ENCODE results near the gene TTC28. TPM values are rescaled to one million over a fixed set of nuclear protein-coding genes. Genes with fewer than 3 reads are reported as not detected.
"Not testable (repeated sequence)": the region's sequence is repeated elsewhere in the genome, so short reads cannot be mapped to it uniquely, and the experiment has no call there.

The TTC28 gene
- polyA plus RNA-seq, 1 donor from 2014 or later: 14.8 TPM

DNA sequence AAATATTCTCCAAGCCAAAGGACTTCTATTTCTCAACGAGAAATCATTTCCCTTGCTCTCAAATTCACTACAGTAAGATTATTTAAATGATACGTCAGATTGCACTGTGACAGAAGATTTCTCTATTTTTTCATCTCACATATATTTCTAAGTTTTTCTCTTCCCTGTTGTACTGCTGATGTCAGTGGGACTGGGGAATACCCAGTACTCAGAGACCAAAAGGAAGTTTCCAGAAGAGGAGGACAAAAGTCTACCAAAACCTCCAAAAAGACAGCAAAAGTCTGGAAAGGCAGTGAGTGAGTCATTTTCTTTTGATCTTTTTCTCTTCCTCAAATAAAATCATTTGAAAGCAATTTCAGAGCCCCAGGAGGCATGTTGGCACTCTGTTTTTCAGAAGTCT lies 610.8 kb downstream of the TTC28 start:
- Histone ChIP-seq H2AFZ (ENCODE audit: low read depth, low read length) (no peak overlapping the region), H3K27ac (ENCODE audit: low read length) (no peak overlapping the region), H3K27me3 (ENCODE audit: insufficient read depth, low read depth, low read length) (no peaks in the 10 kb centered on the region), H3K36me3 (ENCODE audit: insufficient read depth, low read length) (peaks cover 3% of the 10 kb centered on the region), H3K4me3 (ENCODE audit: low read length) (no peak overlapping the region), H3K9me2 (ENCODE audit: insufficient read depth, low read length) (no peaks in the 10 kb centered on the region), H3K4me2 (ENCODE audit: low read length) (no peak overlapping the region), H3K9ac (ENCODE audit: low read length) (no peak overlapping the region), H3K9me3 (ENCODE audit: low read length) (no peaks in the 10 kb centered on the region), H3K79me2 (replicated peaks; ENCODE audit: insufficient read depth, low read length) (no peaks in the 10 kb centered on the region), H3F3A (ENCODE audit: insufficient read depth, low read length, poor library complexity, severe bottlenecking) (no peaks in the 10 kb centered on the region), H4K20me1 (ENCODE audit: insufficient read depth) (no peaks in the 10 kb centered on the region)
- TF ChIP-seq, protein P1, sequence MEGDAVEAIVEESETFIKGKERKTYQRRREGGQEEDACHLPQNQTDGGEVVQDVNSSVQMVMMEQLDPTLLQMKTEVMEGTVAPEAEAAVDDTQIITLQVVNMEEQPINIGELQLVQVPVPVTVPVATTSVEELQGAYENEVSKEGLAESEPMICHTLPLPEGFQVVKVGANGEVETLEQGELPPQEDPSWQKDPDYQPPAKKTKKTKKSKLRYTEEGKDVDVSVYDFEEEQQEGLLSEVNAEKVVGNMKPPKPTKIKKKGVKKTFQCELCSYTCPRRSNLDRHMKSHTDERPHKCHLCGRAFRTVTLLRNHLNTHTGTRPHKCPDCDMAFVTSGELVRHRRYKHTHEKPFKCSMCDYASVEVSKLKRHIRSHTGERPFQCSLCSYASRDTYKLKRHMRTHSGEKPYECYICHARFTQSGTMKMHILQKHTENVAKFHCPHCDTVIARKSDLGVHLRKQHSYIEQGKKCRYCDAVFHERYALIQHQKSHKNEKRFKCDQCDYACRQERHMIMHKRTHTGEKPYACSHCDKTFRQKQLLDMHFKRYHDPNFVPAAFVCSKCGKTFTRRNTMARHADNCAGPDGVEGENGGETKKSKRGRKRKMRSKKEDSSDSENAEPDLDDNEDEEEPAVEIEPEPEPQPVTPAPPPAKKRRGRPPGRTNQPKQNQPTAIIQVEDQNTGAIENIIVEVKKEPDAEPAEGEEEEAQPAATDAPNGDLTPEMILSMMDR (IDR thresholded peaks at IDR 0.05; ENCODE audit: poor library complexity, severe bottlenecking): no peak
- TF ChIP-seq TAF1 (IDR thresholded peaks at IDR 0.05; ENCODE audit: low read depth): no peak
- no peak for TF ChIP-seq EP300 (conservative IDR thresholded peaks at IDR 0.05; ENCODE audit: poor library complexity, severe bottlenecking)
- no peak for TF ChIP-seq RAD21 (conservative IDR thresholded peaks at IDR 0.05)
- TF ChIP-seq MXI1 (conservative IDR thresholded peaks at IDR 0.05; ENCODE audit: poor library complexity, severe bottlenecking): no peak
- TF ChIP-seq, protein P2, sequence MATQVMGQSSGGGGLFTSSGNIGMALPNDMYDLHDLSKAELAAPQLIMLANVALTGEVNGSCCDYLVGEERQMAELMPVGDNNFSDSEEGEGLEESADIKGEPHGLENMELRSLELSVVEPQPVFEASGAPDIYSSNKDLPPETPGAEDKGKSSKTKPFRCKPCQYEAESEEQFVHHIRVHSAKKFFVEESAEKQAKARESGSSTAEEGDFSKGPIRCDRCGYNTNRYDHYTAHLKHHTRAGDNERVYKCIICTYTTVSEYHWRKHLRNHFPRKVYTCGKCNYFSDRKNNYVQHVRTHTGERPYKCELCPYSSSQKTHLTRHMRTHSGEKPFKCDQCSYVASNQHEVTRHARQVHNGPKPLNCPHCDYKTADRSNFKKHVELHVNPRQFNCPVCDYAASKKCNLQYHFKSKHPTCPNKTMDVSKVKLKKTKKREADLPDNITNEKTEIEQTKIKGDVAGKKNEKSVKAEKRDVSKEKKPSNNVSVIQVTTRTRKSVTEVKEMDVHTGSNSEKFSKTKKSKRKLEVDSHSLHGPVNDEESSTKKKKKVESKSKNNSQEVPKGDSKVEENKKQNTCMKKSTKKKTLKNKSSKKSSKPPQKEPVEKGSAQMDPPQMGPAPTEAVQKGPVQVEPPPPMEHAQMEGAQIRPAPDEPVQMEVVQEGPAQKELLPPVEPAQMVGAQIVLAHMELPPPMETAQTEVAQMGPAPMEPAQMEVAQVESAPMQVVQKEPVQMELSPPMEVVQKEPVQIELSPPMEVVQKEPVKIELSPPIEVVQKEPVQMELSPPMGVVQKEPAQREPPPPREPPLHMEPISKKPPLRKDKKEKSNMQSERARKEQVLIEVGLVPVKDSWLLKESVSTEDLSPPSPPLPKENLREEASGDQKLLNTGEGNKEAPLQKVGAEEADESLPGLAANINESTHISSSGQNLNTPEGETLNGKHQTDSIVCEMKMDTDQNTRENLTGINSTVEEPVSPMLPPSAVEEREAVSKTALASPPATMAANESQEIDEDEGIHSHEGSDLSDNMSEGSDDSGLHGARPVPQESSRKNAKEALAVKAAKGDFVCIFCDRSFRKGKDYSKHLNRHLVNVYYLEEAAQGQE (IDR thresholded peaks at IDR 0.05; ENCODE audit: borderline replicate concordance): no peak
- TF ChIP-seq SMC3 (conservative IDR thresholded peaks at IDR 0.05; ENCODE audit: poor library complexity): no peak
- TF ChIP-seq POLR2AphosphoS5 (IDR thresholded peaks at IDR 0.05): no peak
- no peak for TF ChIP-seq EZH2 (IDR thresholded peaks at IDR 0.05; ENCODE audit: borderline replicate concordance, insufficient read depth, low read length, poor library complexity, severe bottlenecking)

DNA sequence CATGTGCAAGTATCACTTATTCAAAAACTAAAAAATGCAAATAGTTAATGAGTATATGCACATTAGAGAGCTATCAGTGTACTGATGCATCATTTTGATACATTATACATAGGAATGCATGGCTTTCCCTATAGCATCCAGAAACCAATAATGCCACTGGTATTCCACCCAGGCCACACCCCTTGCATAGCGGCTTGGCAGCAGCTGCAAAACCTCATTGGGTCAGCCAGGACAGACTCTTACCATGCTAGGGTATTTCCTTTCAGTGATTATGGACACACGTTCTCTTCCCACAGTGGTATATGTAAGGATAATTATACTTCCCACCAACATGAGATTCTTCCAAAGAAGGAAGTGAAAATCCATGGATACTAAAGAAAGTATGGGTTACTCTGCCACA lies 614.7 kb downstream of the TTC28 start:
- H3K9me2 ChIP-seq (ENCODE audit: insufficient read depth, low read length): no peaks in the 10 kb centered on the region
- no peak overlapping the region for H3K4me3 ChIP-seq (ENCODE audit: low read length)
- no peaks in the 10 kb centered on the region for H3K36me3 ChIP-seq (ENCODE audit: insufficient read depth, low read length)
- no peaks in the 10 kb centered on the region for H3F3A ChIP-seq (ENCODE audit: insufficient read depth, low read length, poor library complexity, severe bottlenecking)
- H3K27me3 ChIP-seq (ENCODE audit: insufficient read depth, low read depth, low read length): no peaks in the 10 kb centered on the region
- TF ChIP-seq MXI1 (conservative IDR thresholded peaks at IDR 0.05; ENCODE audit: poor library complexity, severe bottlenecking) (no peak), EZH2 (IDR thresholded peaks at IDR 0.05; ENCODE audit: borderline replicate concordance, insufficient read depth, low read length, poor library complexity, severe bottlenecking) (no peak)
- H2AFZ ChIP-seq (ENCODE audit: low read depth, low read length): no peak overlapping the region
- H3K4me2 ChIP-seq (ENCODE audit: low read length): no peak overlapping the region
- no peak overlapping the region for H3K27ac ChIP-seq (ENCODE audit: low read length)
- H3K9ac ChIP-seq (ENCODE audit: low read length): no peak overlapping the region
- H3K9me3 ChIP-seq (ENCODE audit: low read length): no peaks in the 10 kb centered on the region
- H4K20me1 ChIP-seq (ENCODE audit: insufficient read depth): no peaks in the 10 kb centered on the region
- no peaks in the 10 kb centered on the region for H3K79me2 ChIP-seq (replicated peaks; ENCODE audit: insufficient read depth, low read length)

DNA sequence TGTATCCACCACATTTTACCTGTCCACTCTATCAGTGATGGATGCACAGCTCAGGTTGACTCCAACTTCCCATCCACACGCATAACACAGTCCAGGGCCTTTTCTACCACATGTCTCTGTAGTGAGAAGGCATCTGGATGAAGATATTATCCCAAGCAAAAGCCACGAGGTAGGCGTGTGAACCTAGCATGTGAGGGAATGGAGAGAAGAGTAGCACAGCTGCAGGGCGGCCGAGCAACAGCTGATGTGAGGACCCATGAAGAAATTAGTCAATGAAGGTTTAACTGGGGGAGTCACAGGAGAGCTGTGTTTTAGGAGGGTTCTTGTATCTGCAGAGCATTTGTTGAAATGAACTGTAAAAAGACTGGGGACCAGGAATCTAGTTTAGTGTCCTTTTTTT lies 616.0 kb downstream of the TTC28 start:
- no peaks in the 10 kb centered on the region for H3K36me3 ChIP-seq (ENCODE audit: insufficient read depth, low read length)
- H3K9ac ChIP-seq (ENCODE audit: low read length): no peak overlapping the region
- H3K27ac ChIP-seq (ENCODE audit: low read length): no peak overlapping the region
- no peaks in the 10 kb centered on the region for H3K79me2 ChIP-seq (replicated peaks; ENCODE audit: insufficient read depth, low read length)
- H4K20me1 ChIP-seq (ENCODE audit: insufficient read depth): no peaks in the 10 kb centered on the region
- TF ChIP-seq, protein P2 (IDR thresholded peaks at IDR 0.05; ENCODE audit: borderline replicate concordance): no peak
- TF ChIP-seq SMC3 (conservative IDR thresholded peaks at IDR 0.05; ENCODE audit: poor library complexity): no peak
- no peak for TF ChIP-seq EZH2 (IDR thresholded peaks at IDR 0.05; ENCODE audit: borderline replicate concordance, insufficient read depth, low read length, poor library complexity, severe bottlenecking)
- TF ChIP-seq TAF1 (IDR thresholded peaks at IDR 0.05; ENCODE audit: low read depth): no peak
- no peak for TF ChIP-seq EP300 (conservative IDR thresholded peaks at IDR 0.05; ENCODE audit: poor library complexity, severe bottlenecking)
- no peak for TF ChIP-seq RAD21 (conservative IDR thresholded peaks at IDR 0.05)
- no peaks in the 10 kb centered on the region for H3K27me3 ChIP-seq (ENCODE audit: insufficient read depth, low read depth, low read length)
- no peak overlapping the region for H3K4me2 ChIP-seq (ENCODE audit: low read length)
- no peaks in the 10 kb centered on the region for H3F3A ChIP-seq (ENCODE audit: insufficient read depth, low read length, poor library complexity, severe bottlenecking)
- no peaks in the 10 kb centered on the region for H3K9me3 ChIP-seq (ENCODE audit: low read length)
- no peaks in the 10 kb centered on the region for H3K9me2 ChIP-seq (ENCODE audit: insufficient read depth, low read length)
- H3K4me3 ChIP-seq (ENCODE audit: low read length): no peak overlapping the region
- H2AFZ ChIP-seq (ENCODE audit: low read depth, low read length): no peak overlapping the region

DNA sequence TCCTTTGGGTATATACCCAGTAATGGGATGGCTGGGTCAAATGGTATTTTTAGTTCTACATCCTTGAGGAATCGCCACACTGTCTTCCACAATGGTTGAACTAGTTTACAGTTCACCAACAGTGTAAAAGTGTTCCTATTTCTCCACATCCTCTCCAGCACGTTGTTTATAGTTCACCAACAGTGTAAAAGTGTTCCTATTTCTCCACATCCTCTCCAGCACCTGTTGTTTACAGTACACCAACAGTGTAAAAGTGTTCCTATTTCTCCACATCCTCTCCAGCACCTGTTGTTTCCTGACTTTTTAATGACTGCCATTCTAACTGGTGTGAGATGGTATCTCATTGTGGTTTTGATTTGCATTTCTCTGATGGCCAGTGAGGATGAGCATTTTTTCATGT lies 619.0 kb downstream of the TTC28 start:
- not testable (repeated sequence) for H3K27me3 ChIP-seq (ENCODE audit: insufficient read depth, low read depth, low read length); H2AFZ ChIP-seq (ENCODE audit: low read depth, low read length); H3K4me2 ChIP-seq (ENCODE audit: low read length); H3K27ac ChIP-seq (ENCODE audit: low read length); H4K20me1 ChIP-seq (ENCODE audit: insufficient read depth); H3K9me3 ChIP-seq (ENCODE audit: low read length); H3K4me3 ChIP-seq (ENCODE audit: low read length); H3K79me2 ChIP-seq (replicated peaks; ENCODE audit: insufficient read depth, low read length); H3K9ac ChIP-seq (ENCODE audit: low read length); H3K9me2 ChIP-seq (ENCODE audit: insufficient read depth, low read length); H3K36me3 ChIP-seq (ENCODE audit: insufficient read depth, low read length); H3F3A ChIP-seq (ENCODE audit: insufficient read depth, low read length, poor library complexity, severe bottlenecking)

All from neural cell (in vitro differentiated cells).